ENCODE measurements around the gene PACSIN2.
"Not testable (repeated sequence)": the region's sequence is repeated elsewhere in the genome, so short reads cannot be mapped to it uniquely, and the experiment has no call there.

PACSIN2 gene

GRCh38 chr22:43011079-43011478, 3.9 kb downstream of the PACSIN2 start:
- DNase-seq (ENCODE audit: low spot score), result no peak

- DNase-seq (ENCODE audit: low spot score), result no peak
Measured at GRCh38 chr22:43009444-43009843, 5.5 kb downstream of the PACSIN2 start.

DNA sequence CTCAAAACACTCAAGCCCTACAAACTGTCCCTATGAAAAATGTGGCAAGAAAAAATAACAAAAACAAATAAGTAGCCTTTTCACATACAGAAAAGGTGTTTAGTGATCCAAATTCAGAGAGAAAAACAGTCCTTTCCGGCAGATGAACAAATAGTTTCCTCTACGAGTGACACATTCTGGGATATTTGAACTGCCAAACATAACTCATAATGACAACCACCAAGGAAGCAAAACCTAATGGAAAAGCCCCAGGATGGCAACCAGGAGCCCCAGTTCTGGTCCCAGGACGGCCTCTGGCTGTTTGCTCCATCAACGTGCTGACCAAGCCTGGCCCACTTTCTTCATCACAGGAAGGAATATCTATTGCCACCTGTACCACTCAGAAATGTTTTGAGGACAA, 6.0 kb downstream of the PACSIN2 start:
- DNase-seq (ENCODE audit: low spot score), result no peak

DNA sequence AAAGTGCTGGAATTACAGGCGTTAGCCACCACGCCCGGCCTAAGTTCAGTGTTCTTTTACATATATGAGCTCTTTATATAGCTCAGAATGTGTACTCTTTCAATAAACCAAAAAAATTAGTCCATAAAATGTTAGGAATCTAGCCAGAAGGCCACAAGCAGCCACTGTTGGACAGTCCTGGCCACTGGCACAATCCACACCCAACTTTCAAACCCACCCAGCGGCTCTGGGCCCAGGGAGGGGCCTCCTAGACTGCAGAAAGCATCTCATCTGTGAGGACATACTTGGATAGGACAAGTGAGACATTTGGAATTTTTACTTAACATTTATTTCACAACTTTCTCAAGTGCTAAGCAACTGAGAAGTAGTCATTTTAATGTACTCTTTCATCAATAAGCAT, 6.4 kb downstream of the PACSIN2 start:
- DNase-seq (ENCODE audit: low spot score), result no peak

DNA sequence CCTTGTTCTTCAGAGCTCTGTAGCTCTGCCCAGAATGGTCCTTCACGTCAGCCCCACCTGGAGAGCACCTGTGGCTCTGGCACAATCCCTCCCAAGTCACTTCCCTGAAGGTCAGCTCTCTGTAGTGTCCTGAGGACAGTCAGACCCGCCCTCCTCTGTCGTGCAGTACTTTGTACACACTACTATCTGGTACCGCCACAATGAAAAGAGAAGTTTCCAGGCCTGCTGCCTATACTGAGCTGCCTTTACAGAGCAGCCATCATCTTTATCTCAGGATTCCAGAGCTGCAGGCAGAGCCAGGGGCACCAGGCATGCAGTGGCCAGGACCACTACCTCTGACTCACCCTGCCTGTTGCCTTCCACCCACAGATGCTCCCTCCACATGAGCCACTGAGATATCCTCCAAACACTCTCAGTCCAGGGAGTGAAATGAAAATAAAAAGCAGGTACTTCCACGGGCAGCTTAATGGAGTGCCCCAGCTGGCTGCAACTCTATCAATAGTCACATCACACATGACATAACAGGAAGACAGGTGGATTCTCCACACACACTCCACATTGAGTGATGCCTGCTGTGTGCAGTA, 7.3 kb downstream of the PACSIN2 start:
- DNase-seq (ENCODE audit: low spot score), result peak; percentile 69

GRCh38 chr22:43006753-43007152, 8.2 kb downstream of the PACSIN2 start:
- no peak for DNase-seq (ENCODE audit: low spot score)

DNA sequence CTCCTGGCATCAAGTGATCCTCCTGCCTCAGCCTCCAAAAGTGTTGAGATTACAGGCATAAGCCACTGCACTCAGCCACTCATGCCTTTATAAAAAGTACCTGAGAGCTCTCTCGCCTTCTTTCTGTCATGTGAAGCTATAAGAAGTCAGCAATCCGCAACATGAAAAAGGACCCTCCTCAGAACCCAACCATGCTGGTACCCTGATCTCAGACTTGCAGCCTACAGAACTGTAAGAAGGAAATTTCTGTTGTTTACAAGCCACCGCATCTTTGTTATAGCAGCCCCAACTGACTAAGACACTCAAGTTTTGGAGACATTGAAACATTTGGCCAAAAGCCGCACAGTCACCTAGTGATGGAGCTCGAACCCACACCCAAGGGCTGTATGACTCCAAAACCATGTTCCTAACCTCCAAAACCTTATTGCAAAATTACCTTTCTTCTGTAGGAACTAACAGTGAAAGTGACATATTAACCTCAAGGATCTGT, 8.9 kb downstream of the PACSIN2 start:
- no peak for DNase-seq (ENCODE audit: low spot score)

GRCh38 chr22:43005106-43005505, 9.8 kb downstream of the PACSIN2 start:
- no peak for DNase-seq (ENCODE audit: low spot score)

GRCh38 chr22:43004362-43005035, 10.4 kb downstream of the PACSIN2 start:
- DNase-seq (ENCODE audit: low spot score), result no peak

DNA sequence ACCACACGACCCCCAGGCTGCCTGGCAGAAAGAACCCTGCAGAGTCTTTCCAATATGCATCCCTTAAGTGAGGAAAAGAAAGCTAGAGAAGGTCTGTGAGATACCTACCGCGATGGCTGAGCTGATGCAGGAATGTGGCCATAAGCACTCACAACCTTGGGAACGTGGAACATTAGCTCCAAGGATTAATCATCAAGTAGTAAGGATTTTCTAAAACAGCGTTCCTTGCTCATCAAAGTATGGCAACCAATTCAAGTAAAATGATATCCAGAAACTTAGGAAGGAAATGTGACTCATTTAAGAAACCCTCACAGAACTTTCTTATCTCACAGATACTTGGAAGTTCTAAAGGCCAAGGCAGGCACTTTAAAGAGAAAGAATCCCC, 12.8 kb downstream of the PACSIN2 start:
- peak; percentile 60 for DNase-seq (ENCODE audit: low spot score)

DNA sequence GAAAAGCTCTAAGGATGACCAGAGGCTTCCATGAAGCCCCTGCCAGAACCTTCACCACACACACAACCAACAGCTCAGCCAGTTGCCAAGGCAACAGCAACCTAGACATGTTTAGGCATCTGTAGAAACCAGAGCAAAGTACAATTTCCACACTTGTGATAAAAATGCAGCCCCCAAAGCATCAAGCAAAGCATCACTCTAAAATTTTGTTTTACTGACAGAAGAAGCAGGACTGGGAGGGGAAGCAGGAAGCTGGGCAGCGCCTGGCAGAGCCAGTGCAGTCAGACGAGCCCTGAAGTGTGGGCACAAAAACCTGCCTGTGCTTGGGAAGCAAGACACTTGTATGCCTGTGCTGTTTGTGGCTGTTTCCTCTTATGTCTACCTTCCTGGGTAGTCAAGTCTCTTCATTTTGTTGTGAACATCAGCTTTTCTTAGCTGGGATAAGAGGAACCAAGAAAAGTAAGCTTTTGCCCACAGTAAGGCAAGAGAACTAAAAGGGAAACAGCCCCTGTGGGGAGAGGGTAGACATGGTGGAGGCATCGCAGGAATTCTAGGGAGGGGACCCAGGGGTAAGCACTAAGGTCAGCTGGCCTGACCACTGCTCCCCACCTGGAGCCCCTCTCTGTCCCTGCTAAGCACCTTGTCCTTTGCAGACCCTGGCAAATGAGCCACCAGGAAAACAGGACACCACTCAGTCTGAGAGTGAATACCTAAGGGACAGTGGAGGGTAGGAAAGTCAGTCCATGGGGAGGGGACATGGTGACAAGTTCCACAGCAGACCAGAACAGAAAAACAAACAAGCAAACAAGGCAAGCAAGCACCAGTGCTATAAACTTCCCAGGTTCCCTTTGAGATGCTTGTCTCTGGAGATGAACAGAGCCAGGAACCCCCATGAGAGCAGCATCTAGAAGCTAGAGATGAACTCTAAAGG, 13.4 kb downstream of the PACSIN2 start:
- DNase-seq (ENCODE audit: low spot score), result no peak

GRCh38 chr22:43000441-43001175, 14.3 kb downstream of the PACSIN2 start:
- no peak for DNase-seq (ENCODE audit: low spot score)

- DNase-seq (ENCODE audit: low spot score), result no peak
Measured at GRCh38 chr22:42997582-42998090, 17.3 kb downstream of the PACSIN2 start.

- no peak for DNase-seq (ENCODE audit: low spot score)
Measured at GRCh38 chr22:42996646-42997365, 18.1 kb downstream of the PACSIN2 start.

- not testable (repeated sequence) for DNase-seq (ENCODE audit: low spot score)
Measured at GRCh38 chr22:42995654-42996053, 19.3 kb downstream of the PACSIN2 start.

- peak; percentile 81 for DNase-seq (ENCODE audit: low spot score)
Measured at GRCh38 chr22:42994917-42995562, 19.9 kb downstream of the PACSIN2 start.

DNA sequence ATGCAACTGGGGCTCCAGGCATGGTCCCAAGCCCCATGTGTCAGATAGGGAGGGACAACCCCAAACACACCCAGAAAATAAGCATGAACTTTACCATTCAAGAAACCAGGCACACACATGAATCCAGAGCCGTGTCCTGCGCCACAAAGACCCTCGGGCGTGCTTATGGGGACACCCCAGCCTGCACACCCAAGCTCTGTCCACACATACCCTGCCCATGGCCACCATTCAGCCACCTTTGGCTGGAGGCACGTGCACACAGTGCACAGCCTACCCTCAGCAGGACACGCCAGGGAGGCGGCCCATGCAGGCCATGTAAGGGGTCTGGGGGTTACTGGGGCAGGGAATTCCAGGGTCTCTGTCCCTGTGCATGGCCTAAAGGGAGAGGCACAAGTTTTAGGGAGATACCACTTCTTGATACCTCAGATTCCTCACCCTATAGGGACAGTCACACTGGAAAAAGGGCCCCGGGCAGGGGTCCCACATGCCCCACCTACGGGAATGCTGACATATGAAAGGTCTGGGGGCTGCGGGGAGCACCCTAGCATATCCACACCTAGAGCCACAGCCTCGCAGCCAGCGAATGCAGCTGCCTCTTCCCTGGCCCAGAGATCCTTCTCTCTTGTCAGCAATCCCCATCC, 20.6 kb downstream of the PACSIN2 start:
- no peak for DNase-seq (ENCODE audit: low spot score)

GRCh38 chr22:42993651-42994275, 21.2 kb downstream of the PACSIN2 start:
- DNase-seq (ENCODE audit: low spot score), result no peak

DNA sequence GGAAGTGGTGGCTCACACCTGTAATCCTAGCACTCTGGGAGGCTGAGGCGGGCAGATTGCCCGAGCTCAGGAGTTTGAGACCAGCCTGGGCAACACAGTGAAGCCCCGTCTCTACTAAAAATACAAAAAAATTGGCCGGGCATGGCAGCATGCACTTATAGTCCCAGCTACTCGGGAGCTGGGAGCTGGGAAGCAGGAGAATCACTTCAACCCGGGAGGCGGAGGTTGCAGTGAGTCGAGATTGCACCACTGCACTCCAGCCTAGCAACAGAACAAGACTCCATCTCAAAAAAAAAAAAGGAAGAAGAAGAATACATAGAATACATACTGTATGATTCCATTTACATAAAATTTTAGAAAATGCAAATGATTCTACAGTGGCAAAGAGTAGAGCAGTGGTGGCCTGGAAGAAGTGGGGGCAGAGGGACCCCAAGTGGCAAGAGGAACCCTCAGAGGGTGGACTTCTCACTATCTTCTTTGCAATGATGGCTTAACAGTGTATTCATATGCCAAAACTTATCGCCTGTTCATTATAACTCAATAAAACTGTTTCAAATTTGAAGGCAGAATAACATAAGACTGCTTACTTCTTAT, 22.0 kb downstream of the PACSIN2 start:
- DNase-seq (ENCODE audit: low spot score), result no peak

Data from hepatic stellate cell (primary cell).